ENCODE results near the gene ADAMTSL3.

GRCh38 chr15:83956887-83957286, 303.0 kb downstream of the ADAMTSL3 start:
- TF ChIP-seq TARDBP (IDR thresholded peaks at IDR 0.05), result no peak
- TF ChIP-seq BHLHE40 (IDR thresholded peaks at IDR 0.05; ENCODE audit: borderline replicate concordance), result no peak
- TF ChIP-seq HDGF (IDR thresholded peaks at IDR 0.05; ENCODE audit: borderline replicate concordance), result no peak
- TF ChIP-seq SP1 (IDR thresholded peaks at IDR 0.05), result no peak
- no peak for TF ChIP-seq FOXK2 (IDR thresholded peaks at IDR 0.05)
- no peak for TF ChIP-seq ARNT (IDR thresholded peaks at IDR 0.05)
- TF ChIP-seq PKNOX1 (IDR thresholded peaks at IDR 0.05), result no peak
- no peak for TF ChIP-seq ZNF384 (IDR thresholded peaks at IDR 0.05)

Data from HEK293T (cell line).